ENCODE data around the gene PIK3R1.

GRCh38 chr5:68182534-68182933 is 33.0 kb upstream of the PIK3R1 start:
- TF ChIP-seq CTCF (IDR thresholded peaks at IDR 0.05) (no peak), POLR2A (IDR thresholded peaks at IDR 0.05) (no peak)
